NCI-H460 (cell line): ENCODE measurements around the gene WDCP. TPM values are rescaled to one million over a fixed set of nuclear protein-coding genes. Genes with fewer than 3 reads are reported as not detected.
"Not testable (repeated sequence)": the region's sequence is repeated elsewhere in the genome, so short reads cannot be mapped to it uniquely, and the experiment has no call there.

ENCODE experiments used
- DNase-seq: peaks from one replicate; pipeline ENCODE4 v3.0.0-alpha.2; 2016; ENCODE audit warnings: low read depth; ENCODE audit errors: extremely low read depth
- total RNA-seq: library from RNA; depleted of rRNA; stranded (reverse); fragments of >200 nt; shearing (Covaris generic); gene quantifications from 2 replicates; pipeline ENCODE4 v1.2.3, GENCODE V29; 2014

WDCP gene
- total RNA-seq, 1 experiment from 2014 or later = 9.8 TPM

GRCh38 chr2:24022975-24023575 is 24.1 kb downstream of the WDCP start:
- no peak for DNase-seq

GRCh38 chr2:24022324-24022974 is 24.7 kb downstream of the WDCP start:
- no peak for DNase-seq

GRCh38 chr2:24021122-24021998 is 25.8 kb downstream of the WDCP start:
- DNase-seq = no peak

GRCh38 chr2:24020244-24020643 is 26.9 kb downstream of the WDCP start:
- no peak for DNase-seq

GRCh38 chr2:24019729-24020128 is 27.5 kb downstream of the WDCP start:
- DNase-seq = no peak

- DNase-seq = no peak
These were observed 28.9 kb downstream of the WDCP start for GRCh38 chr2:24018241-24018640.

- DNase-seq = no peak
These were observed 29.5 kb downstream of the WDCP start for GRCh38 chr2:24017711-24018110.

- no peak for DNase-seq
These were observed 30.1 kb downstream of the WDCP start for GRCh38 chr2:24016853-24017703.

- DNase-seq = no peak
These were observed 30.8 kb downstream of the WDCP start for GRCh38 chr2:24016376-24016761.

- peak; percentile 66 for DNase-seq
These were observed 31.4 kb downstream of the WDCP start for GRCh38 chr2:24015562-24016375.

- not testable (repeated sequence) for DNase-seq
These were observed 32.3 kb downstream of the WDCP start for GRCh38 chr2:24014902-24015301.

- DNase-seq = no peak
These were observed 34.5 kb downstream of the WDCP start for GRCh38 chr2:24012521-24013188.

- no peak for DNase-seq
These were observed 35.7 kb downstream of the WDCP start for GRCh38 chr2:24011250-24012104.

- DNase-seq = no peak
These were observed 36.5 kb downstream of the WDCP start for GRCh38 chr2:24010477-24011249.

- DNase-seq = no peak
These were observed 37.3 kb downstream of the WDCP start, which contains the start of gene MFSD2B for GRCh38 chr2:24009680-24010476. Gene MFSD2B (plus strand): TSS chr2:24010085. CDS start chr2:24010097, 12 bp downstream.

- no peak for DNase-seq
These were observed 37.9 kb downstream of the WDCP start for GRCh38 chr2:24009367-24009679.
